Measurements from ENCODE around the gene JAG2.

The JAG2 gene

GRCh38 chr14:105168496-105168978, at the start of gene JAG2:
Gene JAG2 (minus strand): TSS chr14:105168776. CDS start chr14:105168420, 356 bp downstream.
- DNase-seq, result peak; percentile 60

DNA sequence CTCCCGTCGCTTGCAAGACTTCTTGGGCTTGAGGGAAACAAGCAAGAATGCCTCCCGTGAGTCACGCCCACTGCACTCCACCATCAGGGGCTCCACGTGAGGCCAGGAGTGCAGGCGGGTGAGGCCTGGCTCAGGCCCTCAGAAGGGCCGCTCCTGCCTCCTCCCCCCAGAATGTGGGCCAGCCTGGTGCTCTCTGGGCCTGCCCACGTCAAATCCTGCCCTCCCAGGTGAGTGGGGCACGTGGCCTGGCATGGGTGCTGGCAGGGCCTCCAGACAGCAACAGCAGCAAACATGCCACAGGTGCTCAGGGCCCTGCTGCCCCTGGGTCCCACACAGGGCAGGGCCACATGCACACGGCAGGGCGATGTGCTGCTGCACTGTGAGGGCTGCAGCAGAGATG, 49.2 kb upstream of the JAG2 start:
- no peak for DNase-seq

GRCh38 chr14:105216490-105217247, 48.1 kb upstream of the JAG2 start:
- DNase-seq, result no peak

- no peak for DNase-seq
Observed at GRCh38 chr14:105215602-105216001, 47.0 kb upstream of the JAG2 start.

DNA sequence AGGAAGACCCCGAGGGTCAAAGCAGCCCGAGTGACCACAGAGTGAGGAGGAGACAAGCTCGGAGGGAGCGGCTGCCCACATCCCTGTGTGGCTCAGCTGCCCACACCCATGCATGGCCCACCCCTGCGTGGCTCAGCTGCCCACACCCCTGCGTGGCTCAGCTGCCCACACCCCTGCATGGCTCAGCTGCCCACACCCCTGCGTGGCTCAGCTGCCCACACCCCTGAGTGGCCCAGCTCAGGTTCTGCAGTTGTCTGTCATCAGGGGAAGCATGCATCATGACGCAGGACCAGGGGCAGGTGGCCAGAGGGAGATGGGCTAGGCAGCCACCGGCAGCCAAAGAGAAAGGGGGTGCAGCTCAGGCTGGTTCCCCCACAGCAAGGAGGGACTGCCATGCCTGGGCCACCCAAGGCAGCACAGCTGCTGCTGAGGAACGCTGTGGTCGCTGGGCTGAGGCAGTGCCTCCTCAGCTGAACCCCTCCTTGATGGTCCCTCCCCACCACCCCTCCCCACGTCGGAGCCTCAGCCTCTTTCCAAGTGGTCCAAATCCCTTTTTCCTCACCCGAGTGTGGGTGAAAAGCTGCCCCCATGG, 45.8 kb upstream of the JAG2 start:
- DNase-seq, result no peak

DNA sequence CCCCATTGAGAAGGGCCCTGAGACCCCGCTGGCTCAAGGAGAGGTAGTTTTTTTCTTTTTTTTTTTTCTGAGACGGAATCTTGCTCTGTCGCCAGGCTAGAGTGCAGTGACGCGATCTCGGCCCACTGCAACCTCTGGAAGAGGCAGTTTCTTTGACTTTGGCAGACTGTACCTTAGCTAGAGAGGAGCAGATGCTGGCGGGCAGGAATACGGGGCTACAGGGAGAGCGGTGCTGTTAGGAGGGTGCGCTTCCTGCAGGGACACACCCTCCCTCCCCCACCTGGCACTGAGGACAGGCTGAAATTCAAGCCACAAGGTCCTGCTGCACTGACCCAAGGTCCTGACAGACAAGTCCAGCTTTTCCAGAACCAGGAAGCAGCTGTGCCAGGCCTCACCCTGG, 44.8 kb upstream of the JAG2 start:
- DNase-seq, result no peak

DNA sequence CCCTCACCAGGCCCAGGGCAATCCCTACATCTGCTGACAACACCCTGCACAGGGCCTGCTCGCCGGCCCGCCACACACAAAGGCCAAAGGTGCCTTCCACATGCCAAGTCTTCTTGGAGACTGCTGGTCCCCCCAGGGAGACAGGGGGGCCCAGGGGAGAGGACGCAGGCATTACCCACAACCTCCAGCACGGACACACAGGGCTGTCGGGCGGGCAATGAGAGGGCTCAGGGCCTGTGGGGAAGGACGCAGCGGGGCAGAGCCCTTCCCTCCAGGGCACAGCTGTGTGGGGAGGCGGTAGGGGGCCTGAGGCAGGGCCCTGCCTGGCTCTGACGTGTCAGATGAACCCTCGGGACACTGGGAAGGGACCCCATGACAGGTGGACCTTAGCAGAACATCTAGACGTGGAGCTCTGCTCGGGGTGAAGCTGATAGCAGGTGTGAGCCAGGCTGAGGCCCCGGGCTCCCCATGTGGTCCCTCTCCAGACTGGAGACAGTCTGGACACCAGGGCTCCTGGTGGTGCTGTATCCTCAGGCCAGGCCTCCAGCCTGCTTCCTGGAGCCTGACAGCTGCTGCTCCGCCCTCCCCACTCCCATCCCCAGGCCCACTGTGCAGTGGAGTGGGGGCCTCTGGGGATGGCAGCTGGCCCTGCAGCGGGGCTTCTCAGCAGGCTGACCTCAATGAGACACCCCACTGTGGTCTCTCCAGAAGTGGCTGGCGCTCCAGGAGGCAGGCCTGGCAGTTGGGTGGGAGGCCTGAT, 44.1 kb upstream of the JAG2 start:
- DNase-seq, result no peak

DNA sequence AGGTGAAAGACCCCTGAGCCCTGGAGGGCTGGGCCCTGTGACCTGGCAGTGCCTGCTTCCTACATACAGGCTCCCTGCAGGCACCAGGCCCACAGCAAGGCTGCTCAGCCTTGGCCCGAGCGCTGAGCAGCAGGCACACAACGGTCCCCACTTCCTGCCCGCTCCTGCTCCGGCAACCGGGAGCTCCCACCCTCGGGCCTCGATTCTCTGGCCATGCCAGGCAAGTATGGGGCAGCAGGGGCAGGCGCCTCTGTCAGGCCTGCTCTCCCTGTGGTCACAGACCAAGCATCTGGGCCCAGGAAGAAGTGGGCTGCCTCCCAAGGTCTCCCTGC, 43.1 kb upstream of the JAG2 start:
- DNase-seq, result no peak

DNA sequence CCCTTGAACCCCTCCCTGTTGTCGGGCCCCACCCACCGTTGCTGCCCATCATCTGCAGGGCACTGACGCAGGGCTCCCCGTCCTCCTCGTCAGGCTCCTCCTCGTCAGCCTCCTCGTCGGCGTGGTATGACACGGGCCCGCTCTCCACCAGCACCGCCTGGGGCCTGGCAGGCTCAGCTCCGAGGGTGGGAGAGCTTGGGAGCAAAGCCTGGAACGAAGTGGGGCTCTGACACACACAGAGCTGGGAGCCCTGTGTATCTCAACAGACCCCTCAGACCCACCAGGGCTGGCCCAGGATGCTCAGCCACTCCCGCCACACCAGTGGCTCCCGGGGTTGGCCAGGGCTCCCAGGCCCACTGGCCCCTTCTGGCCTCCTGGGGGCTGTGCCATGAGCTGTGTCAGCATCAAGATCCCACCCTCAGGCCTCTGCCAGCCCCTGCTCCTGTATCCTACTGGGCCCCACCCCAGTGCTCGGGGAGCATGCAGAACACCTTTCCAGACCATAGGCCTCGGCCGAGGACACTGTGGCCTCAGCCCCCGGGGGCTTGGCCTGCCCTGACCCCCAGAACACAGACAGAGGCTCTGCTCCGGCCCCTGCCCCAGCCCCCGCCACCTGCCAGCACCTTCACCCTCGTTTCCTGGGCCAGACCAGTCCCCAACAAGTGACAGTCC, 42.6 kb upstream of the JAG2 start:
- DNase-seq, result no peak

DNA sequence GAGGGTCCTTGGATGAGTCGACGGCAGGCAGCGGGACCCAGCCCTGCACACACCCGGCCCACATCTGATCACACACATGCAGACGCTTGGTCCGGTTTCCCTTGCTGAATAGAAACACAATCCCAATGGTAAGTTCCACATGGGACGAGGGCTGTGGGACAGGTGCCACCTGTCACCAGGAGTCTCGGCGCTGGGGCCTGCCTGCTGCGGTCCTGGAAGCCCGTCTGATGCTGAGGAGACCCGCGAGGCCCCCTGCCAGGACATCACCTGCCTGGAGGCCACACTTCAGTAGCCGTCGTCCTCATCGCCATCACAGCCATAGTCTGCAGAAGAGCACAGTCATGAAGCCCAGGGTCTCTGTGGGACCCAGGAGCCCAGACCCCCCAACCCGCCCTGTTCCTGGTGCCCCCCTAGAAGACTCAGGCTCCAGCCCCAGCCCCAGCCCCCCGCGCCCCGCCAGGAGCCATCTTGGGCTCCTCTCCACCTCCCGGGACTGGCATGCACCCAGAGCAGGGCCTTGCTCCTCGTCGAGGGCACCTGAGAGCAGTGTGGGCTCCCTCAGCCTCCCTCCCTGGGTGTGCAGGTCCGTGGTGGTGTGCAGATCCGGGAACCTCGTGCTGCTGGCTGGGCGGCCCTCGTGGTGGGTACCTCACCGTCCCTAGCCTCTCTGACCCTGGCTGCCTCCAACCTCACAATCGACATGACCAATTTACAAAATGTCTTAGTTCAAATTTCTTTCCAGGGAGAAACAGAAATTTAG, 41.9 kb upstream of the JAG2 start:
- DNase-seq, result no peak

- DNase-seq, result no peak
Observed at GRCh38 chr14:105209646-105210045, 41.1 kb upstream of the JAG2 start.

DNA sequence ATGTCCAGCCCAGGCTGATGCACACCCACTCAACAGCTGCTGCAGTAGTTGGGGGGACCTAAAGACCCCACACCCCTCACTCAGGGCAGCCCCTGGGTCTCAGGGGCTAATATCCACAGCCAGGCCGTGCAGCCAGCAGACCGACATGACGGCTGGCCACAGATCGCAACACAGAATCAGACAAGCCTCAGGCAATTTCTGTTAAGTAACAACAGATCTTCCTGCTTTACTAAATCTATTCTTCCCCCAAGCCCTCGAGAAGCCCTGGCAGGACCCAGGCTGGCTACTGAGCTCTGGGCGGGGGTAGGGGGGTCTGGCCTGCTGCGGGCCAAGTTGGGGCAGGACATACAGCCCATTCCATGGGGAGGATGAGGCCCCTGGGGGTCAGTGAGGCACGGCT, 40.5 kb upstream of the JAG2 start:
- DNase-seq, result no peak

DNA sequence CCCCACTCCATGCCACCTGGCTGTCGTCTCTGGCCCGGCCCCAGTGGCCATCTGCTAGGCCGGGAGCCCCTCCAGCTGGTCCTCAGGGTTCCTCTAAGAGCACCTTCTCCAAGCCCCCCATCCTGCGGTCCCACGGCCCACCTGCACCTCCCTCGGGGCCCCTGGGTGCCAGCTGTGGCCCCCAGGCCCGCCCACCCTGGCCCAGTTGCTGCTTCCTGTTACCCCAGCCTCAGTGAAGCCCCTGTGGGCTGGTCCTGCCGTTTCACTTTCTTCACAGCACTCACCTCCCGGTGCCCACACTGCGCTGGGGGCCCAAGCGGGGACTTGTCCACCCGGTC, 40.1 kb upstream of the JAG2 start:
- DNase-seq, result no peak

DNA sequence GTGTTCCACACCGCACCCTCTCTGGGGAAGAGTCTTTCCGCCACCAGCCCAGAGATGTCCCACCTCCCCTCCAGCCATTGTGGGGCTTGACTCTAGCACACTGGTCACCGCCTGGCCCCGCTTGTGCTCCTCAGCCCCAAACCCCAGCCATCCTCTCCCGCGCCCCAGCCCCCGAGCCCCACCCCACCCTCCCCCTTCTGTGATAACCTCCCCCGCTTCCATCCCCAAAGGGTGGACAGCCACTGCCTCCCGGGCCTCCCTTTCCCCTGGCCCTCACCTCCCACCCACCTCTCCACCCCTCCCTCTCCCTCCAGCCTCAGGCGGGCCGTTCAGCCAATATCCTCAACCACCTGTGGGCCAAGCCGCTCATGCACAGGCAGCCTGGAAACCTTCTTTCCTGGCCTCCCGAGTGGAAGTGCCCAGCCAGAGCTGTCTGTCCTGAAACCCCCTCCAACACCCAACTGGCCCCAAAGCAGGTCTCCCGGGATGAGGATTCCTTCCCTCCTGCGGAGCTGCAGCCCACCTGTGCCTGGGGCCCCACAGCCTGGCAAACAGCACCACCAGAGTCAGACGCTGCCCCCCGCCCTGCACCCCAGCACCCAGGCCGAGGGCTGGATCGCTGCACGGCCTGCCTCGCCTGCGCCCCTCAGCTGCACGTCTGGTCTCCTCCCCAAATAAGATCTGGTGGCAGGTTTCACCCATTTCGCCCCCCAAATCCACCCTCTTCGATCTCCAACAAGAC, 39.6 kb upstream of the JAG2 start:
- DNase-seq, result no peak

DNA sequence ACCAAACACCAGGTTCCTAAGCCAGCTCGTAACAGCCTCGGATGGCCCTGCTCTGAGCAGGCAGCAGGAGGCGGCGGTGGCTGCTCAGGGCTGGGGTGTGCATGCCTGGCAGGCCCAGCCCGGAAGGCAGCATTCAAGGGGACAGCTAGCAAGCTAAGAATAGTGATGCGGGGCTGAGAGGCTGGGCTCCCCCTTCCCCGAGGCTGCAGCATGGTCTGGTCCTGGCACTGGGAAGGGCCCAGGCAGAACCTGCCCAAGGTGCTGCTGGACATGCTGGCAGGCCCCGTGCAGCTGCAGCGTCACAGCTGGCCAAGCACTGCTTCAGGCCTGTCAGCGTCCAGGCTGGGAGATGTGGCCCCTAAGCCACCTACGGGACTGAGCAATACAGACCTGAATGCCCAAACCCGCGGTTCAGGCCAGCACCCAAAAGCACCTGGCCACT, 38.9 kb upstream of the JAG2 start:
- no peak for DNase-seq

DNA sequence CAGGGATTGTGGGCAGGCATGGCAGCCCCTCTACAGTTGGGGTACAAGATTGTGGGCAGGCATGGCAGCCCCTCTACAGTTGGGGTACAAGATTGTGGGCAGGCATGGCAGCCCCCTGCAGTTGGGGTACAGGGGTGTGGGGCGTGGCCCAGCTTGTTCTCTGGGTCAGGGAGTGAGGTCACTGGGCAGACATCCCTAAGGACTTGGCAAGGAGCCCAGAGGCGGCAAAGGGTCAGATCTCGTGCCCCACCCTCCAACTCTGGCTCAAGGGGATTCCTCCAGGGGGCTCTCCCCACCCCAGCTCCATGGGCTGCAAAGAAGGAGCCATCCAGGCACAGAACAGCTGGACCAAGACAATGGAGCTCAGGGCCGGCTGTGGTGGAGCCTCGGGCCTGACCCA, 38.3 kb upstream of the JAG2 start:
- no peak for DNase-seq

GRCh38 chr14:105205673-105206208, 37.2 kb upstream of the JAG2 start:
- no peak for DNase-seq

GRCh38 chr14:105204931-105205672, 36.5 kb upstream of the JAG2 start:
- DNase-seq, result no peak

DNA sequence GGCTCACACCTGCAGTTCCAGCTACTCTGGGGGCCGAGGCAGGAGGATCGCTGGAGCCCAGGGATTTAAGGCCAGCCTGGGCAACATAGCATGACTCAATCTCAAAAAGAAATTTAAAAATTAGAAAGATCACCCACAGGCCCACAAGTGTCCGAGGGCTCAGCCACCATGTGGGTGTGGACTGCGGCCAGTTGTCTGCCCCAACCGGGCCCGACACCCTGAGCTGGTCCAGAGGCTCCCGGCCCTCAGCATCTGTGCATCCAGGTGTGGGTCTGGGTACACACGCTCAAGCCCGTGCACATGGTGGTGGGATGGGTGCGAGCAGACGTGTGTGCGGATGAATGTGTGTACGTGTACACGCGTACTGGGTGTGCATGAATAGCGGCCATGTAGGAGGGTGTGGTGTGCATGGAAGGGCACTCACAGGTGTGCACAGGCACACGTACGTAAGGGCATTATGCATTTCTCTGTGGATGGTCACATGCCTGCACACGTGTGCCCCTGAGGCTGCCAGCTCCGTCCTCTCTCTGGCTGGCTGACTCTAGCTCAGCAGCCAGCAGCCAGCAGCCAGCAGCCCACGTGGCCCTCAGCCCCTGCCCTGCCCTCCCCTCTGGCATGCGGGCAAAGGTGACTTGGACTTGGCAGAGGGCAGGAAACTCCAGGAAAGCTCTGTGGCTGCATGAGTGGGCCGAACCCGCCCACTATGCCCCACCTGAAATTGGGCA, 35.8 kb upstream of the JAG2 start:
- no peak for DNase-seq

DNA sequence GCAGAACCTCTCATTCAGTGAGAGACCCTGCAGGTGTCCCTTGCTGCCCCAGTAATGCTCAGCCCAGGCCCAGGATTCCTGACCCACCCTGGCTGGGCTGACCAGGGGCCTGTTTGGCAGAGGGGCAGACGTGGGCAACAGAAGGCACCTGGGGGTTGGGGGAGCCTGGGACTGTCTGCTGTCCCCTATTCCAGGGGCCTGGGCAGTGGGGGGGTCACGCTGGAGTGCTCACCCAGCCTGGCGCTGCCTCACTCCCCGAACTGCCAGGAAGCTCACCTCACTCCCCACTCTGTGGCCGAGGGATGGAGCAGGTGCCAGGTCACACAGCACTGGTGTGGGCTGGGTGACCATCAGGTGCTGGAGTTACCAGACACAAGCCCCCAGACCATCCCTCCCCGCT, 35.1 kb upstream of the JAG2 start:
- no peak for DNase-seq

Measured in CD4-positive, alpha-beta T cell treated with Interleukin-21 for 1 hour (primary cell).